Endometrial microvascular endothelial cells (primary cell): ENCODE results near the gene ANKMY2. TPM values are rescaled to one million over a fixed set of nuclear protein-coding genes. Genes with fewer than 3 reads are reported as not detected.
"Not testable (repeated sequence)": the region's sequence is repeated elsewhere in the genome, so short reads cannot be mapped to it uniquely, and the experiment has no call there.

Source experiments
- in situ Hi-C: cut with HindIII; loops from 2 replicates; pipeline ENCODE4 v1.10.0; 2017; ENCODE audit warnings: low sequenced_read_pairs, low pct_unique_long_range_greater_than_20kb; ENCODE audit errors: inconsistent ontology term
- total RNA-seq: library from RNA; depleted of rRNA; stranded (reverse); fragments of >200 nt; gene quantifications from one replicate; pipeline ENCODE4 v1.2.3, GENCODE V29; 2015; ENCODE audit errors: inconsistent ontology term

Gene ANKMY2
- total RNA-seq, 1 donor from 2014 or later, result 7.6 TPM

- in situ Hi-C loops, result no loop called here
Observed at GRCh38 chr7:16636555-16637101, 8.9 kb downstream of the ANKMY2 start.

DNA sequence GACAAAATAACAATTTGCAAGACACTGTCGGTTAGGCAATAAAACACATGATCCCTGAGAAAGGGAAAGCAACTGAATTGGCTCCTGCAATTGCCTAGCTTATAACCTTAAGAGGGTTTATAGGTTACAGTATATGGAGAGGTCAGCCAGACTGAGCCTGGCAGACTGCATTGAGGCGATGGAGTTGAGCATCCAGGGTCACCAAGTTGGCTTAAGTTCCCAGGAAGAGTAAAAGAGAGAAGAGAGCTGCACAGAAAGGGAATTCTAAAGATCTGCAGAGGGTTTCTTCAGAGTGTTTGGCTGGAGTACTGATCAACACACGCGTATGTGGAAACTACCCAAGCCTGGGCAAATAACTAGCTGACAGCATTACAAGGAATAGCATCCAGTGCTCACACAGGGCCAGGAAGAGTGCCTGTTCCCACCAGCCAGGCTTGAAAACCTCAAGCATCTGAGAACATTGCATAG lies 11.2 kb downstream of the ANKMY2 start:
- in situ Hi-C loops, result no loop called here

DNA sequence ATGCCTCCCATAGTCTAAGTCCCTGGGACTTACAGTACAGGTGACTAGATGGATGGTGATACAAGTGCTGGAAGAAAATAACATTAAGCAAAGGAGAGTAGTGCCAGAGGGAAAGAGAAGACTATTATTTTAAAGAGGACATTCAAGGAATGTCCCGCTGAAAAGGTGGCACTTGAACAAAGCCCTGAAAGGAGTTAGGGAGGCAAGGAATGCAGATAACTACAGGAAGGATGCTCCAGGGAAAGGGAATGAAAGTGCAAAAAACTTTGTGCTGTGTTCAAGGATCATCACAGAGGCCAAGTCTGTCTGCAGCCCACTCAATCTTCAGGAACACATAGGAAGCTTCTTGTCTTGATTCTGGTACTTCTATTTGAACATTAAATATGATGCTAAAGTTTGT lies 14.9 kb downstream of the ANKMY2 start:
- in situ Hi-C loops, result no loop called here

DNA sequence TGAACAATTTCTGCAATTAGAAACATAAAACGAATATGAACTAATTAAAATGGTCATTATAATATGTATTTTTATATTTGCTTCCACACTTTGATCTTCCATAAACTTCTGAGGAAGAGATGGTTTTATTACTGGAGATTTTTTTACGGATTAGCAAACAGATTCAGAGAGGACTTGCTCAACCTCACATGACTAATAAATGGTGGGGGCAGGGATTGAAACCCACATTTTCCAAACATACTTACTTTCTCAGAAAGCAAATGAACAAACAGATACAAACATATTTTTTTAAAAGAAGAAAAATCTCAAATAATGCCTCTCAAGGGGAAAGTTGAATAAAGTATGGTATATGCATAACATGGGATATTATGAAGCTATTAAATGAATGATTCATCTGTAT lies 18.3 kb downstream of the ANKMY2 start:
- in situ Hi-C loops, result no loop called here

DNA sequence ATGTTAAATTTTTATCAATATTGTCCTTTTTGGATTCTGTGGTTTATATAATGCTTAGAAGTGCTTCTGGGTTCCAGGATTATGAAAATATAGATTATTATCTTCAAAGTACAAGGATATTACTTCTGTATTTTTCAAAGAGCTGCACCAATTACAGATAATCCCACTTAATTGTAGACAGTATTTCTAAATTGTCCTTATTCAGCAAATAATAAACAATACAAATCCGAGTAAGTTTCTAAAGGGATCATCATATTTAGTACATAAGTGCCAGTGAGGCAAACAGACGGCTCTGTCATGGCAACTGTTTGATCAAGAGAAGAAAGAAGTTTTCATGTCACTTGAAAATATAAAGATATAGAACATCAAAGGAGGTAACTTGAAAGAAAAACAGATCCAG lies 19.2 kb downstream of the ANKMY2 start:
- in situ Hi-C loops, result no loop called here

GRCh38 chr7:16619979-16620408 lies 25.6 kb downstream of the ANKMY2 start:
- in situ Hi-C loops, result no loop called here

DNA sequence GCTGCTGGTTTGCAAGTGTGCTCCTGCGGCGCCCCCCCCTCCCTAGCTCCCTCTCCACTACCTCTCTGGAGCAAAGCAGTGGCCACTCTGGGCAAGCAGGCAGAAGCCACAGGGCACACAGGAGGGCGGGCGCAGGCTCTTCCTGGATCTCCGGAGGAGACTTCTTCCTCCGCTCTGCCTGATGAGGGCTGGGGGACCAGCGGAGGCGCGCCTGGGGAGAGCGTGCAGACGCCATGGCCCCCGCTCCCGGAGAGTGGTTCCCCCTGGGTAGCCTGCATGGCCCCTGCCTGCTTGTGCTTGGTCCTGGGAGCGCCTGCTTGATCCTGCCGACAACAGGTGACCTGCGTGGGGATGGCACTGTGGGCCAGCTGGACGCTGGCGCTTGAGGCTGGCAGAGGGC lies 29.0 kb downstream of the ANKMY2 start:
- in situ Hi-C loops, result no loop called here

DNA sequence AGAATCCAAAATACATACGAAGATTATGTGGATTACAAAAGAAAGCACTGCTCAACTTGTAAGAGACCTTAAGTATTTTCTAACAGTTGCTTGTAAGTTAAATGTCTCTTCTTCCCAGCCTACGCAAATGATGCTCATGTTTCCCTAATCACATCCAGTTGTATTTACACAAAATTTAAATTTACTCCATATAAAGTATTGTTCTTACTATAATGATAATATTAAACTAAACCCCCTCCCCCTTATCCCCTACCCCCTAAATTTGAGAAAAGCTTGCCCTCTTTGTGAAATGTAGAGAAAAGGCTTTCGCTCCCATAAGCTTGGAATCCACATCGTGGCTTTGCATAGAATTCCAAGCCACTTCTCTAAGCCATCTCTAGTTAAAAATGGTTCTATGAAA lies 29.4 kb downstream of the ANKMY2 start:
- in situ Hi-C loops, result no loop called here

DNA sequence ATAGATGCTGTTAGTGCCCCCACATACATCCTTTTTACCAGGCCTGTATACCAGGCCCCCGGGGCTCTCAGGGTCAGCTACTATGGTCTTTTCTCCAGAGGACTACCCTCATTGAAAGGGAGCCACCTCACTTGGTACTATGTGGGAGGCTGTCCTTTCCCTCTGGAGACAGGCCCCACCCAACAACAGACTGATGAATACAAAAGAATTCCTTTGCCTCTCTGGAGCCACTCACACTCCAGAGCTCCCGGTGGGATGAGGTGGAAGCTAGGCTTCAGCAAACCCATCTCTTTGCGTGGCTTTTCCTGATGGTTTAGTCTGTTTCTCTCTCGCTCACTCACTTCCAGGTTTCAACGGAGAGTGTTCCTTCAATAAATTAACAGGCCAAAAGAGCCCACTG lies 30.3 kb downstream of the ANKMY2 start:
- in situ Hi-C loops, result no loop called here

- in situ Hi-C loops, result no loop called here
Observed at GRCh38 chr7:16611711-16612110, 33.8 kb downstream of the ANKMY2 start.

- in situ Hi-C loops, result no loop called here
Observed at GRCh38 chr7:16609842-16610450, 35.6 kb downstream of the ANKMY2 start.

DNA sequence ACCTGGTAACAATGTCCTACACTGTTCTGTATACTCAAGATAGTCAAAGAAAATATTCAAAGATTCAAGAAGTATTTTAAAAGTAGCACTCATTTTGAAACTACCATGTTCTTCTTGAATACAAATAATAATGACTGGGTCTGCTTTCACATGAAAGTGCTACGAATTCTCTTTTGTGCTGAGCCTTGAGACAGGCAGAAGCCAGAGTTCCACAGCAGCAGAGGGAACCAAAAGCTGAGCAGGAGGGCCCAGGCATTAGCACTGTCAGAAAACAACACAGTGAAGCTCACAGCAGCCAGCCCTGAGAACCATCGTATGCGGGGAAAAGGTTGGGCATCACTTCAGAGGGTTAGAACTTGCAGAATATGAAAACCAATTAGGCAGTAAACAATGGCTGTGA lies 38.9 kb downstream of the ANKMY2 start:
- in situ Hi-C loops, result no loop called here

- in situ Hi-C loops, result no loop called here
Observed at GRCh38 chr7:16604054-16604453, 41.5 kb downstream of the ANKMY2 start.

GRCh38 chr7:16603633-16604032 lies 41.9 kb downstream of the ANKMY2 start:
- in situ Hi-C loops, result no loop called here

GRCh38 chr7:16599860-16600259 lies 45.7 kb downstream of the ANKMY2 start:
- in situ Hi-C loops, result no loop called here

- in situ Hi-C loops, result no loop called here
Observed at GRCh38 chr7:16598015-16598414, 47.5 kb downstream of the ANKMY2 start.

GRCh38 chr7:16595596-16595995 lies 50.0 kb downstream of the ANKMY2 start:
- in situ Hi-C loops, result not testable (repeated sequence)

- in situ Hi-C loops, result no loop called here
Observed at GRCh38 chr7:16594676-16595075, 50.9 kb downstream of the ANKMY2 start.

DNA sequence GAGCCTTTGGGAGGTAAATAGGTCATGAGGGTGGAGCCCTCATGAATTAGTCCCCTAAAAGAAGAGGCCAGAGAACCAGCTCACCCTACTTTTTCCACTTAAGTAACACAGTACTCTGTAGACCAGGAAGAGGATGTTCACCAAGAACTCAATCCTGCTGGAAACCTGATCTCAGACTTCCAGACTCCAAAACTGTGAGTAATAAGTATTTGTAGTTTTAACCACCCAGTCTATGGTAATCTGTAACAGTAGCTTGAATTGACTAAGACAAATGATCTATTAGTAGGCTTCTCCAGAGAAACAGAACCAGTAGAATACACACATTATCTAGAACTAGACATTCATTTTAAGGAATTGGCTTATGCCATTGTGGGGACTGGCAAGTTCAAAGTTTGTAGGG lies 51.5 kb downstream of the ANKMY2 start:
- in situ Hi-C loops, result no loop called here

GRCh38 chr7:16592395-16592794 lies 53.2 kb downstream of the ANKMY2 start:
- in situ Hi-C loops, result no loop called here

GRCh38 chr7:16590424-16590823 lies 55.1 kb downstream of the ANKMY2 start:
- in situ Hi-C loops, result no loop called here
